ENCODE results near the gene ZNF319.
"Not testable (repeated sequence)": the region's sequence is repeated elsewhere in the genome, so short reads cannot be mapped to it uniquely, and the experiment has no call there.

Gene ZNF319

DNA sequence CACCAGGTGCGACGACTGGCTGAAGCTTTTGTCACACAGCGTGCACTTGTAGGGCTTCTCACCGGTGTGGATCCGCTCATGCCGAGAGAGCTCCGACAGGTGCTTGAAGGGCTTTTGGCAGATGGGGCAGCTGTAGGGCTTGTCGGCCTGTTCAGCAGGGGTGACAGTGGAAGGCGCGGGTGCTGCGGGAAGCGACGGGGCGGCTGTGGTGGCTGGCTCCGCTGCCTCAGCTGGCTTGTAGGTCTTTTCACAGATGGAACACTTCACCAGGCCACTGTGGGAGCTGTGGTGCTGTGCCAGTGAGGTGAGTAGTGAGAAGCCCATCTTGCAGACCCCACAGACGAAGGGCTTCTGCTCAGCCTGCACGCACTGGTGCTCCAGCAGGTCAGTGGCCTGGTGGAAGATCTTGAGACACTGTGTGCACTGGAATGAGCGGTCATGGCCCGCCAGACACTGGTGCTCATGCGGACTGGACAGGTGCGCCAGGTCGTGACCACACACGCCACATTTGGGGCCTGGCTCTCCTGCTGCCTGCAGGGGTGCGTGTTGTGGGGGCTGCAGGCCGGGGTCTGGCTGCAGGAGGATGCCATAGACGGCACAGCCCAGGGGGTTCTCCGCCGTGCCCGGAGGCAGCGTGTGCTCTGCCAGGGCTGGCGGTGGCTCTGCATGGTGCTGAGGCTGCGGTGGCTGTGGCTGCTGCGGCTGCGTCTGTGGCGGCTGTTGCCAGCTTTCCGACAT lies 2.8 kb downstream of the ZNF319 start:
- no peak for DNase-seq (ENCODE audit: low read depth)

GRCh38 chr16:57997176-57997527 lies 3.3 kb downstream of the ZNF319 start:
- DNase-seq (ENCODE audit: low read depth), result no peak

DNA sequence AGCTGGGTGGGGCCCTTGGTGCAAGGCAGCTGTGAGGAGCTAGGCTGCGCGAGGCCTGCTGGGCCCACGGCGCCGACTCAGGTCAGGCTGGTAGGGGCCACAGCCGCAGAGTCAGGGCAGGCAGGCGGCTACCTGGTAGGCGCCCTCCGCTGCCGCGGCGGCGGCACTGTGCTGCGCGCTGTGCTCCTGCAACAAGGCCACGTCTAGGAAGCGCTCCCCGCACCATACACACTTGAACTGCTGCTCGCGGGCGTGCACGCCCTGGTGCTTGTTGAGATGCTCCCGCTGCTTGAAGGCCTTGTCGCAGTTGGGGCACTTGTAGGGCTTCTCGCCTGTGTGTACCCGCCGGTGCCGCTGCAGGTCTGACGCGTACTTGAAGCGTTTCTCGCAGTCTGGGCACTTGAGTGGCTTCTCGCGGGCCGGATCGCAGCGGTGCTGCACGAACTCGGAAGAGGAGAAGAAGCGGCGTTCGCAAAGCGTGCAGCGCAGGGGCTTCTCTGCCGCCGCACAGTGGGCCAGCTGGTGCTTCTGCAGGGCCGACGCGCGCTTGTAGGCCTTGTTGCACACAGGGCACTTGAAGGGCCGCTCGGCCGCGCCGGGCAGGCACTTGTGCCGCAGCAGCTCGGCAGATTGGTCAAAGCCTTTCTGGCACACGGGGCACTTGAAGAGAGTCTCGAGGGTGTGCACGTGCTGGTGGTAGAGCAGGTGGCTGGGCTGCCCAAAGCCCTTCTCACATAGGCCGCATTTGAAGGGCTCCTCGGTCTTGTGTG lies 3.9 kb downstream of the ZNF319 start:
- no peak for DNase-seq (ENCODE audit: low read depth)

DNA sequence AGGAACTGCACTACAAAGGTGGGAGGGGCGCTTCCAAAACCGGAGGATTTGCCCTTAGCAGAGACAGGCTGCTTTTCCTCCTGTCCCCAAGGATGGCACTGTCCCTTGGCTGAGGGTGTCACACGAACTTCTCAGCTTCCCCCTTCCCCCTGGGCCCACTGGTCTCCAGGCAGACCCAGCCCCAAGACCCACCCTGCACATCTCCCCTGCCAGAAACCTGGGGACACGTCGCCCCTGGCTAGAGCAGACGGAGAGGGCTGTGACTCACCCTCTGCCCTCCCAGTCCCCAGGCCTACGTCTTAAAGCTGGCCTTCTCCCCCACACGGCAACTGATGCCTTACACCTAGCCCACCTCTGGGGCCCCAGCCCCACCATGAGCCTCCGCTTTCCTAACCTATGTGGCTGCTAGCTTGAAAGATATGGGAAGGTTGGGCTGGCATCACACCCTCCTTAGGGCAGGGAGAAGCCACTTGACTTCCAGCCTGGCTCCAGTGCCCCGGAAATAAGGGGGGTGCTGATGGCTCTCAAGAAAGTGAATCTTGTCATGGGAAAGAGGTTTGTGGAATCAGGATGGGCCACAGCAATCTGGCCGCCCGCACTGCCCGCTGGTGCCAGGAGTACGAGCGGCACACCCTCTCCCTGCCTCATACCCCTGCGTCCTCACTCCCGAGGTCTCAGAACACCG lies 4.6 kb downstream of the ZNF319 start:
- no peak for DNase-seq (ENCODE audit: low read depth)

- no peak for DNase-seq (ENCODE audit: low read depth)
These were observed 5.7 kb downstream of the ZNF319 start for GRCh38 chr16:57994778-57995177.

DNA sequence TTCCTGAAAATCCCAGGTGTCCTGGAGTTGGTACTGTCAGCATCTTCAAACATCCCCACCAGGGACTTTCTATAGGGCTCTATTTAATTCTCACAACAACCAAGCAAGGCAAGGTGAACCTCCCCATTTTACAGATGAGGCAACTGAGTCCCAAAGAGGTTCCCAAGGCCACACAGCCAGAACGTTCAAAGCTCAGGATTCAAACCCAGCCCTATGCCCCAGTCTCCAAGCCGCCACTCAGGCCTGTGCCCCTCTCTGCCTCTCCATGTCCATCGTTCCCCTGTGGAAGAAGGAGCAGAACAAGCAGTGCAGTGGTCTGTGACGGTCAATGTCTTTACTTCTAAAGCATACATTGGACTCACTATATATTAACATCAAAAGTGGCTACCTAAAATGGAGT lies 6.1 kb downstream of the ZNF319 start:
- DNase-seq (ENCODE audit: low read depth), result no peak

- DNase-seq (ENCODE audit: low read depth), result no peak
These were observed 6.6 kb downstream of the ZNF319 start for GRCh38 chr16:57993897-57994296.

DNA sequence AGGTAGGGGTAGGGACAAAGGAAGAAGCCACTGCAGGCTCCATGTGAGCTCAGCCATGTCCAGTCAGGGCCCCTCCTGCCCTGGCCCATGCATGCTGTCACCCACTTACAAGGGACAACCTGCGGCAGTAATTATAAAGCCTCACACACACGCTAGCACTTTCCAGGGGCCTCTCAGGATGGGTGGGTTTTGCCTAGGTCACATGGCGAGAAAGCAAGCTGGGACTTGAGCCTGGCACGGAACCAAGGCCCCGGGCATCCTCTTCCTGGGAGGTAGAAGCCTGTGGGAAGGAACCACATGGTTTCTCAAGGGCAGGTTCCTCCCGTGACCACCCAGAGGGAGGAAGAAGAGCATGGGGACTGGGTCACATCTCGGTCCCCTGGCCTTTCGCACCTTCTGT lies 7.0 kb downstream of the ZNF319 start:
- DNase-seq (ENCODE audit: low read depth), result no peak

DNA sequence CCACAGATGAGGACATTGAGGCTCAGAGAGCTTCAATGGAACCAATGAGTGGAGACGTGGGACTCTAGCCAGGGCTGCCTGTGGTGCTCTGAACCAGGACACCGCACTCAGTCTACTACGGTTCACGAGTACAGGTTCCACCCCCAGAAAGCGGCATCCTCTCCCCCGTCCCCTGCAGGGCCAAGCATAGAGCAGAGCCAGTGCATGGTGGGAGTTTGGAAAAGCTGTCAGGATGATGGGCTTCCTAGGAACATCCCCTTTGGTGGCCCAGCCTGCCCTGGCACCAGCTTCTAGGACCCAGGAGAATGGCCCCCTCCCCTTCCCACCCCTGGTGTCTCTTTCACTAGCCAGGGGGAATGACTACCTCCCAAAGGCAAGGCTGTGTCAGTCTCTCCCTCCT lies 8.4 kb downstream of the ZNF319 start:
- no peak for DNase-seq (ENCODE audit: low read depth)

DNA sequence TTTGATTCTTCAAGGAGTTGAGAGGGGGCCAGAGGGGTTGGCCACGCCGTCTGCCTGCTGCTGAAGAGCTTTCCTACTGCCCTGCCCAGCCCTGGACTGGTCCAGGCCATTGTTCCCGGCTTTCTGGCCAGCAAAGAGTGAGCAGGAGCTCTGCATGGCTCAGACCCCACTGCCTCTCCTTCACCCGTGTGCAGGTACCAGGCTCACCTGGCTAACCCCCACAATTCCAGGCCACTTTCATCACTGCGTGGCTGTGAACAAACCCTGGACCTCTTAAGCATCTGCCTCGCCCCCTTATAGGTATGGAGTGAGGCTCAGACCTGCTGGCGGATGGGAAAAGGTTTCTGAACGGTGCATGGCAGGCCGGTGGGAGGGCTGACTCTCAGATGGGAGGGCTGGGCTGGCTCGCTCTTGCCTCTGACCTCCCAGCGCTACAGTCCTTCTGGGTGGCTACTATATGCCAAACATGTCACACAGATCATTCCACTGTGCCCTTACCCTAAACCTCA lies 8.9 kb downstream of the ZNF319 start:
- DNase-seq (ENCODE audit: low read depth), result no peak

- DNase-seq (ENCODE audit: low read depth), result no peak
These were observed 11.5 kb downstream of the ZNF319 start for GRCh38 chr16:57988929-57989328.

- no peak for DNase-seq (ENCODE audit: low read depth)
These were observed 12.9 kb downstream of the ZNF319 start for GRCh38 chr16:57987441-57988177.

DNA sequence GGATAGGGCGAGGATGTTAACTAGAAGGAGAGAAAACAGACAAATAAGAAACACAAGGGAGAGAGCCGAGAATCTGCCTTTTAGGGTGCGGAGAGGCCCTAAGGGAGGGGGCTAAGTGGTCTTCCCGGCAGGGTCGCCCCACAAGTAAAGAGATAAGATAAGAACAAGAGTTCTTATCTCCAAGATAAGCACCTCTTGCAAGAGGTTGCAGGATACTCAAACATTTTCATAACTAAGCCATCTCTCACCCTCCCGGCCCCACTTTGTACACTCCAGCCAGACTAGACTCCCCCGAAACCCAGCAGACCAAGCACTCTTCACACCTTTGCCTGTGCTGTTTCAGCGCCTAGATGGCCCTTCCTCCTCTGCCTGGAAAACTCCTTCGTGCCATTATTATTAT lies 14.3 kb downstream of the ZNF319 start:
- no peak for DNase-seq (ENCODE audit: low read depth)

GRCh38 chr16:57985204-57986181 lies 15.0 kb downstream of the ZNF319 start:
- DNase-seq (ENCODE audit: low read depth), result no peak

DNA sequence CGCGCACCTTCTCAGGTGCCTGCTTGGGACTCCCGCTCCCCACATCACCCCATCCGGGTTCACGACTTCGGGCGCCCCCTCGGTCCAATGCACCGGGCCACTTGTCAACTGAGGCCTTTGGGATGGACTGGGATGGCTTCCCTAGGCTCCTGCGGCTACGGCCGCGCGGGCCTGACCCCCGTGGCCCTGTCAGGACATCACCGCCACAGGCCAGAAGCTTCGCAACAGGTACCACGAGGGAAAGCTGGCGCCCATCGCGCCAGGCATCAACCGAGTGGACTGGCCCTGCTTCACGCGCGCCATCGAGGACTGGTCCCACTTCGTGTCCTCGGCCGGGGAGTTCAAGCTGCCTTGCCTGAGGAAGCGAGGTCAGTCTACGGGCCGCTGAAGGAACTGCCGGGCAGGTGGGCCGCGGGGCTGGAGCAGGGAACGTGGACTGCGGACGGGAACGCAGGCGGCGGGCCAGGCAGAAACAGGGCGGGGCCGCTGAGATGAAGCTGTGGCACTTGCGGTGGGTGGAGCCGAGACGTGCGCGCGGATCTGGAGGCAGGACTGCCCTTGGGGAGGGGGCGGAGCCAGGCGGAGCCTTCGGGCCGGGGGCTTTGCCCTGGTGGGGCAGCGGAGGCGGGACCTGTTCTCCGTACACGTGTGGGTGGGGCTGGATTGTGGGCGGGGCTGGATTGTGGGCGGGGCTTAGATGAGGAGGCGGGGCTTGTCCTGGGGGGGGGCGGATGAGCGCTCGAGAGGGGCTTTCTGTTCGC lies 15.8 kb downstream of the ZNF319 start:
- DNase-seq (ENCODE audit: low read depth), result peak; percentile 78

- no peak for DNase-seq (ENCODE audit: low read depth)
These were observed 18.1 kb downstream of the ZNF319 start for GRCh38 chr16:57982385-57982784.

GRCh38 chr16:57981636-57982035 lies 18.8 kb downstream of the ZNF319 start:
- no peak for DNase-seq (ENCODE audit: low read depth)

- no peak for DNase-seq (ENCODE audit: low read depth)
These were observed 21.4 kb downstream of the ZNF319 start for GRCh38 chr16:57979006-57979585.

- DNase-seq (ENCODE audit: low read depth), result not testable (repeated sequence)
These were observed 22.4 kb downstream of the ZNF319 start for GRCh38 chr16:57978070-57978465.
